GM19025 (cell line): ENCODE data around the gene TMEM225B.
"Not testable (repeated sequence)": the region's sequence is repeated elsewhere in the genome, so short reads cannot be mapped to it uniquely, and the experiment has no call there.

ENCODE experiments used
- ATAC-seq: cut with Tn5 transposase; IDR thresholded peaks from one replicate; pipeline ENCODE4 v1.9.1; 2021; ENCODE audit warnings: mild to moderate bottlenecking, low read depth, moderate library complexity; ENCODE audit not compliant: unreplicated experiment

TMEM225B gene

DNA sequence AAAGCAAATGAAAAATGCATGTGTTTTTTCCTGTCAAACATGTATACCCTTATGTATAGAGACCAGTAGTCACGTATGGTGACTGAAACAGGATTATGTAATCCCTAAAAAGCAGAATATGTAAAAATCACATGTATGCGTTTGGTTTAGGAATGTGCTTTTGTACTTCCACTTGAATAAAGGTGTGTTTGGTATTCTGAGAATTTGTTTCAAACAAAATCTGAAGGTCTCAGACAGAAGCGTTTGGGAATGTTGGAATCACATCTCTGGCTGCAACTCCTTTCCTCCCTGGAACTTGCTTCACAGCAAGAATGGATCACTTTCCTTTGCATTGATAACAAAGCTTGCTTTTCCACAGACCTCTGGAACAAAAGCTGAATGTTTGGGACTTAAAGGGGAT, 21.8 kb upstream of the TMEM225B start:
- ATAC-seq, result no peak

DNA sequence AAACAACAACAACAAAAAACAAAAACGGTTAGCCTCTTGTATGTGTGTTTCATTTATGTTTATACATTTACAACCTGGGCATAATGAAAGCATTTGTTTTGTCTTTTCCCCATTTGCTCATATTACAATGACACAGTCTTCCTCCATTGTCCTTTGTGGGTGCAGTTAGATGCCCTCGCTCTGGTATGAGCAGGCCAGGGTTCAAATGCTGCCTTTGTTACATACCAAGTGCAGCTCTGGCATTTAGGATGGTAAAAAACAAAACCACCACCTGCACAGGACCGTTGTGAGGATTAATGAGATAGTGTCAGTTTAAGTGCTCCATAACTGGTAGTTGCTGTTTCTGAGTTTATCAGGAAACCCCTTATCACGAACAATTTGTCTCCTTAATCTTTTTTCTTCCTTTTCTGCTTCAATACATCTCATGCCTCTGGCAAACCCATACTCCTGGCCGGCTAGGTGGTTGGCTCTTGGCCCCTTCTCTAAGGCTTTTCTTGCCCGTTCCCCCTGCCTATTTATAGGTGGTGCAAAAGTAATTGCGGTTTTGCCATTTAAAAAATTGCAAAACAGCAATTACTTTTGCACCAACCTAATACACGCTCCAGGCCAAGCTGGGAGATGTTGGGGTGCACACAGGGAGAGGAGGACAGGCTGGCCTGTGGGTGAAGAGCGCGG, 18.6 kb upstream of the TMEM225B start:
- ATAC-seq, result no peak

DNA sequence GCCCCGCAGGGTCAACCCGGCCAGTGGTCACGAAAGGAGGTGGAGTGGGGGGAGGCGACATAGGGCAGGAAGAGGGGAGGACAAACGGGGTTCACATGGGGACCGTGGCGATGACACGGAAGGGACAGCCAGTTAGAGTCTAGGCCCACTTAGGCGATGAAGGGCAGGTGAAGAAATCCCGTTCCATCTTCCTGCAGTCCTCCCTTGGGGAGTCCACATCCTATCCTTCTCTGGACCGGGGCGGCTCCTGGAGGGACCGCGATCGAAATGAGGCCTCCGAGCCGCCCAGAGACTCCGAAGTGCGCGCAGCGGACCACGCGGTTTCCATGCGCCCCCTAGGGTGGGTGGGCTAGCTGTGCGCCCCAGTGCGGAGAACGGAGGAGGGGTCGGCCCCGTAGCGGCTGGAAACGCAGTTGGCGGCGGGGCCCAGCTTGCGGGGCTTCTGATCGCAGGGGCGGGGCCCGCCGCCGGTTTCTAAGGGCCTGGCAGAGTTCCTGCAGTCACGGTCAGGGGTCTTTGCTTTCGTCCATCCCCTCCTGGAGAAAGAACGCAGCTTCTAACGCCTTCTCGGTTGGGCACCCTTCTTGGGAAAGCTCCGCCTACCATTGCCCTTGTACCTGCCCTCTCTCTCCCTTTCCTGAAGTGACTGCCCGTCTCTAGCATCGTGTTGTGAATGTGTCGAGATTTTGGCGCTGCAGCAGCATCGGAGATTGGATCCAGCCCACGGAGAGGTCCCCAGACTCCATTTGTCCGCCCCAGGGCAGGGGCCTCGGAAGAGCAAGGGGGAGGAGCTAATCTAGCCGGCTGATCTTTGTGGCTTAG, 17.9 kb upstream of the TMEM225B start:
- ATAC-seq, result no peak

DNA sequence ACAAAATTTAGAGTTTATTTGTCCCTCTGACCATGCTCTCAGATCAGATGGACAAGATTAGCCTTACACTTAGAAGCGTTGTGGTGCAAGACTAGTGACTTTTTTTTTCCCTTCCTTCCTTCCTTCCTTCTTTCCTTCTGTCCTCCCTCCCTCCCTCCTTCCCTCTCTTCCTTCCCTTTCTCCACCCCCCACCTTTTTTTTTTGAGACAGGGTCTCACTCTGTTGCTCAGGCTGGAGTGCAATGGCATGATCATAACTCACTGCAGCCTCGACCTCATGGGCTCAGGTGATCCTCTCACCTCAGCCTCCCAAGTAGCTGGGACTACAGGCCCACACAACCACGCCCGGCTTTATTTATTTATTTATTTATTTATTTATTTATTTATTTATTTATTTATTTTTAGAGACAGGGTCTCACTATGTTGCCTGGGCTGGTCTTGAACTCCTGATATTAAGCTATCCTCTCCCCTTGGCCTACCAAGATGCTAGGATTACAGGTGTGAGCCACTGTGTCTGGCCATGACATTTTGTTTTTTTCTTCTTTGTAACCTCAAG, 17.2 kb upstream of the TMEM225B start:
- not testable (repeated sequence) for ATAC-seq

DNA sequence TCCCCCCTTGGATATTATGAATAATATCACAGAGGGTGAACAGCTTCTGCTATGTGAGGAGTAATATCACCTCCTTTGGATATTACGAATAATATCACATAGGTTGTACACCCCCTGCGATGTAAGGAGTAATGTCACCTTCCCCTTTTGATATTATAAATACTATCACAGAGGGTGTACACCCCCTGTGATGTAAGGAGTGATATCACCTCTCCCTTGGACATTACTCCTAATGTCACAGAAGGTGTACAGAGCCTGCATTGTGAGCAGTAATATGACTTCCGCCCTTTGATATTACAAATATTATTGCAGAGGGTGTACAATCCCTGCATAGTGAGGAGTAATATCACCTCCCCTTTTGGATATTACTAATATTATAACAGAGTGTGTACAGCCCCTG, 9.2 kb upstream of the TMEM225B start:
- no peak for ATAC-seq

DNA sequence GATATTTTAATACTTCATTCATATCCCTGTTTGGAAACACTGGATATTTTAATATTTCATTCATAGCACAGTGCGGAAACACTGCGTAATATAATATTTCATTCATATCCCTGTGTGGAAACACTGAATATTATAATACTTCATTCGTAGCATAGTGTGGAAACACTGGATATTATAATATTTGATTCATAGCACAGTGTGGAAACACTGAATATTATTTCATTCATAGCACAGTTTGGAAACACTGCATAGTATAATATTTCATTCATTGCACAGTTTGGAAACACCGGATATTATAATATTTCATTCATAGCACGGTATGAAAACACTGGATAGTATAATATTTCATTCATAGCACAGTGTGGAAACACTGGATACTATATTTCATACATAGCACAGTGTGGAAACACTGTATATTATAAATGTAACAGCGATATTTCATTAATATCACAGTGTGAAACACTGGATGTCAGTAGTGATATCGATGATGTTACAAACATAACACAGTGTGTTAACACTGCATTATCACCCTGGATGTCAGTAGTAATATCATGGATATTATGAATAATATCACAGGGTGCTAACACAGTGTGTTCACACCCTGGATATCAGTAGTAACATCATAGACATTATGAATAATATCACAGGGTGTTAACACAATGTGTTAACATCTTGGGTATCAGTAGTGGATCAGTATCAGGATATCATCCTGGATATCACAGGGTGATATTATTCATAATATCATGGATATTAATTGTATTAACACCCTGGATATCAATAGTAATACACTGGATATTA, 2.9 kb upstream of the TMEM225B start:
- no peak for ATAC-seq

DNA sequence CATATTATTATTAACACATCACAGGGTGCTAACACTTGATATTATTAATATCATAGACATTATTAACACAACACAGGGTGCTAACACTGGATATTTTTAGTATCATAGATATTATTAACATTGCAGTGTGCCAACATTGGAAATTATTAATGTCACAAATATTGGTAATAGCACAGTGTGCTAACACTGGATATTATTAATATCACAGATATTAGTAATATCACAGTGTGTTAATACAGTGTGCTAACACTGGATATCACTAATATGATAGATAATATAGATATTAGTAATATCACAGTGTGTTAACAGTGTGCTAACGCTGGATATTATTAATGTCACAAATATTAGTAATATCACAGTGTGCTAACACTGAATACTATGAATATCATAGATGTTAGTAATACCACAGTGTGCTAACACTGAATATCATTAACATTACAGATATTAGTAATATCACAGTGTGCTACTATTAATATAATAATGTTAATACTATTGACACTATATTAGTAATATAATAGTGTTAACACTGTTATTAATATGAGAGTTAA, 1.6 kb upstream of the TMEM225B start:
- ATAC-seq, result no peak

DNA sequence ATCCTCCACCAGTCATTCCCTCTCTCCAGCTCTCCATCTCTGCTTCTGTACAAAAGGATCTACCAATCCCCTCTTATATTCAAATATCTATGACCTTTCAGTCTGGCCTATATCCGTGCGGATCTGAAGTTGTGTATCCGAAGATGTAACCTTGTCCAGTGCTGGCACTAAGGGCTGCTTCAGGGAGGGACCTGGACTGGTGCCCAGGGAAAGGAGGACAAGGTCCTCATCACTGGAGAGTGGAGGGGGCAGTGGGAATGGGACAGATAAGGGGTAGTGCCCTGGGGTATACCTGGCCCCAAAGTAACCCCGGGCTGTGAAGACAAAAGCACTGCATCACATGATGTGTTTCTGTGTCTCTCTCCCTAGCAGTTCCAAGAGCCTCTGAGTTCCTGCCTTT, 1.8 kb downstream of the TMEM225B start:
- no peak for ATAC-seq

DNA sequence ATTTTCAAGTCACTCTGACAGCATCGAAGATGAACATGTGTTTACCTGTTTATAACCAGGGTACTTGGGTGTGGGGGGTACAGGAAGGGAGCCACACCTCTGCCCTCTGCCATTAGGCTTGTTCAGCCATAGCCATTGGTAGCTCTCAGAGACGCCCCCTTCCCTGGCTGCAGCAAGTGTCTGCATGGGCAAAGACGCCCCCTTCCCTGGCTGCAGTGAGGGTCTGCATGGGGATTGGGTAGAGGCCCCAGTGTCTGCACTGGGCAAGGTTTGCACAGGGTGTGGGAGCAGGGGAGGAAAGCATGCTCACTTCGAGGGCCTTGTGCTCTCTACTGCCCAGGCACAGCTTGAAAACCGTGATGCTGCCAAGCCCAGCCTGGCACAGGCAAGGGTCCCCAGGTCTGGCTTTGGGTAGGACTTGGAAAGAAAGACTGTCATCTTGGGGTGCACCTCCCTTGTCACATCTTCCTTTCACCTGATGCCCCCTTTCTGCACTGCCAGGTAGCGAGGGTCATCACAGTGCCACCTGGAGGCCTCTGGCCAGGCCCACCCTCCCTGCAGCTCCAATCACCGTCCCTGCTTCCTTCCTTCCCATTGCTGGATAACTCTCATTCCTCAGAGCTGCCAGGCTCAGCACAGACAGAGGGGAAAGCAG, 3.7 kb downstream of the TMEM225B start:
- ATAC-seq, result no peak

DNA sequence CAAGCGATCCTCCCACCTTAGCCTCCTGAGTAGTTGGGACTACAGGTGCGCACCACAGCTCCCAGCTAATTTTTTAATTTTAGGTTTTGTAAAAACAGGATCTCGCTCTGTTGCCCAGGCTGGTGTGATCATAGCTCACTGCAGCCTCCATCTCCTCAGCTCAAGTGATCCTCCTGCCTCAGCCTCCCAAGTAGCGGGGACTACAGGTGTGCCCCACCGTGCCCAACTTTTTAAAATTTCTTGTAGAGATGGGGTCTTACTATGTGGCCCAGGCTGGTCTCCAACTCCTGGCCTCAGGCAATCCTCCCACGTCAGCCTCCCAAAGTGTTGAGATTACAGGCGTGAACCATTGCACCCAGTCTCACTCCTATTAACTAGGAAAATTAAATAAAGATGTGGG, 7.5 kb downstream of the TMEM225B start:
- no peak for ATAC-seq

DNA sequence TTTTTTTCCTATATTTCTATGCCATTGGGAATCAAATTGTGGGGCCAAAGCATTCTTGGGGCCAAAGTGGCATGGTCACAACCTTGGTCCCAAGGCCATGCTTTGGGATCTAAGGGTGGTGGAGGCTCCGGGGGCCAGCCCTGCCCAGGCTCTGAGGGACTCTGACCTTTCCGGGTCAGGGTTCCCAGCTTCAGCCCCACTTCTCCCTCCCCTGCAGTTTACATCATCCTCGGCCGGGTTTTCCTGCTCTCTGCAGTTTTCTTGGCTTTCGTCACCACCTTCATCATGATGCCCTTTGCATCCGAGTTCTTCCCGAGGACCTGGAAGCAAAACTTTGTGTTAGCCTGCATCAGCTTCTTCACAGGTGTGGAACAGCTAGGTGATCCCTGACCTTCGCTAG, 8.5 kb downstream of the TMEM225B start:
- no peak for ATAC-seq

DNA sequence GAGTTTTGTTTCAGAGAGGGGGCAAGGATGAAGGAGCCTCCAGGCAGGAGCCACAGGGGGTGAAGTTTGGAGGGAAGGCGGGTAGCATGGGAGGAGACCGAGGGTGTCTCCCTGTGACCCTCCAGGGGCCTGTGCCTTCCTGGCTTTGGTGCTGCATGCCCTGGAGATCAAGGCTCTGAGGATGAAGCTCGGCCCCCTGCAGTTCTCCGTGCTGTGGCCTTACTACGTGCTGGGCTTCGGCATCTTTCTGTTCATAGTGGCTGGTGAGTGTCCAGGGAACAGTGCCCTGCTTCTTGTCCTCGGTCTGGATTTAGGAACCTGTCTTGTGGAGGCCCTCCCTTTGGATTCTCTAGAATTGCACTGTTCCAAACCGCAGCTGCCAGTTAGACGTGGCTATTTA, 9.5 kb downstream of the TMEM225B start:
- no peak for ATAC-seq

DNA sequence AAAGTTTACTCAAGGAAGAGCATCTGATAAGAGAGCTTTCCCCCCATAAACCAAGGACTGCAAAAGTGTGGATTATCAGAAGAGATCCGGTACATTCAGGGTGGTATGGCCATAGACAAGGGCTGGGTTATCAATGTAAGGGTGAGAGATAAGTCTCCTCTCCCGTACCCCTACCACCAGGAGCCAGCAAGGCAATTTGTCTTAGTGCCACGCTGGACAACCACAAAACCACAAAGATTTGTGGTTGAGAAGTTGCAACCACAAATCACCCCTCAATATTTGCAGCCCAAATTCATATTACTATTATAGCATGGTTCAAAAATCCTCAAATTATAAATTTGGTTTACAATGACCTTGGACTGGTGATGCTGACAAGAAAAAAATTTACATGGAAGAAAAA, 16.4 kb downstream of the TMEM225B start:
- ATAC-seq, result no peak

DNA sequence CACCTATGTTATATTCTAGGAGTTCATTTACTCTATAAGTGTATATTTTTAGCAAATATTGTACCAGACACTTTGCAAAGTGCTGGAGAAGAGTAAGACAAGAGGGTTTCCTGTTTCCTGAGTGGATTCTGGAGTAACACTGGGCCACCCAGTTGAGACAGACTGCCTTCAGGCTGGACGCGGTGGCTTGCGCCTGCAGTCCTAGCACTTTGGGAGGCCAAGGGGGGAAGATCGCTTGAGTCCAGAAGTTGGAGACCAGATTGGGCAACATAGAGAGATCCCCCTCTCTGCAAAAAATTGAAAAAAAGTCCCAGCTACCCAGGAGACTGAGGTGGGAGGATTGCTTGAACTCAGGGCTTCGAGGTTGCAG, 17.9 kb downstream of the TMEM225B start:
- no peak for ATAC-seq

DNA sequence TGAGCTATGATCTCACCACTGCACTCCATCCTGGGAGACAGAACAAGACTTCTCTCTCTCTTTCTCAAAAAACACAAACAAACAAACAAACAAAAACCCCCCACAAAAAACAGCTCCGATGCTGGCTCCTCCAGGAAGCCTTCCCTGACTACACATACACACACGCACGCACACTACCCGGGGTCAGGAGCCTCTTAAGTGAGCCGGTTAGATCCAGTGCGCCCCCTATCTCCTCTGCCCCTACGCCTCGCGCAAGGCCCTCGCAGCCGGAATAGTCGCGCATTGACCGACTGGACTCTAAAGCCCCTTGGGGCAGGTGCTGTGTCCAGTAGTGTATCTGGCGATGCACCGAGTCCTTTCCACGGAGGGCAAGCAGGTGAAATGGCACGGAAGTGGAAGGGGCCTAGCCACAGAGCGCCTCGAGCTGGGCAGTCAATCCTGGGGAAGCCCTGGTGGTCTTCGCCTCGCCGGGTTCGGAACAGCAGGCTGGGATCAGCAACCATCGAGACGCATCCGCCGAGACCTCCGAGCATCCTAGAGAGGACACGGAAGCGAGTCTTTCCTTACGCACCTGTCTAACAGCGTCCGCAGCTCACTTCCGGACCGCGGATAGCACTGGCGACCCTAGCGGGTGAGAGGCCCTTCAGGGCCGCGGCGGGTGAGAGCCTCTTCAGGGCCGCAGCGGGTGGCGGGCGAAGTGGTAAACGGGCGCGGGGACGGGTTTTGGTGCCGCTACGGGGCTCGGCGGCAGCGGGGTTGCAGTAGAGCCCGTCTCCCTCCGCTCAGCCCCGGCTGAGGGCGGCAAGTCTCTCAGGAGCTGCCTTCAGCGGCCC, 18.5 kb downstream of the TMEM225B start, which contains the start of gene ZSCAN25:
ZSCAN25 (plus strand) TSS at position 588 of the 833 bp plus-strand sequence. CDS start 2,661 bp downstream, outside the sequence.
- ATAC-seq, result peak; percentile 95

DNA sequence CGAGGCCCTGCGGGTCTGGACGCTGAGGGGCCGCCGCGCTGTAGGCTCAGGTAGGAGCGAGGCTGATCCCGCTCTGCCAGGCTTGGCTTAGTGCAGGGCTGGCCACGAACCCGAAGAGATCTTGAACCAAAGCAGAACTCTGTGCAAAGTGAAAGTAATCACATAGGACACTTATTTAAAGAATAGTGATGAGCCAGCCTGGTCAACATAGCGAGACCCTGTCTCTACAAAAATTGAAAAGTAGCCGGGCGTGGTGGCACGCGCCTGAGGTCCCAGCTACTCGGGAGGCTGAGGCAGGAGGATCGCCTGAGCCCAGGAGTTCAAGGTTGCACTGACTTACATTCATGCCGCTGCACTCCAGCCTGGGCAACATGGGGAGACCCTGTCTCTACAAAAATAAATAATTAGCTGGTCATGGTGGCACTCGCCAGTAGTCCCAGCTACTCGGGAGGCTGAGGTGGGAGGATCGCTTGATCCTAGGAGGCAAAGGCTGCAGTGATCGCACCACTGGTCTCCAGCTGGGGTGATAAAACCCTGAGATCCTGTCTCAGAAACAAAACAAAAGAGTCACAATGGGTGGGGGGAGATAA, 19.2 kb downstream of the TMEM225B start:
- peak; percentile 37 for ATAC-seq

DNA sequence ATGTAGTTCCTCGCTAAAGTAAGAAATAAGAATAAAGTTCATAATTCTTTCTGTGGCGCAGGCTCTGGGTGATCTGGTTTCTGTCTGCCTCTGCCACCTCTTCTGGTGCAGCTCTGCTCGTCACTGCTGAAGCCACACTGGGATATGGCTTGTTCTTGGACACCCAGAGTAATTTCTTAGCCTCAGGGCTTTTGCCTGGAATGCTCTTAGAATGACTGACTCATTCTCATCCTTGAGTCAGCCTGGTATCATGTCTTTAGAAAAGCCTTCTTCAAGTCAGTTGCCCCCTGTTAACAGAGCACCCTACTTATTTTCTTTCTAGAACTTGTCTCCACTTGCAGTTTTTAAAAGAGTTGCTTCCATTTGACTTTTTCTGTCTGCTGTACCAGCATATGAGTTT, 20.7 kb downstream of the TMEM225B start:
- ATAC-seq, result no peak

DNA sequence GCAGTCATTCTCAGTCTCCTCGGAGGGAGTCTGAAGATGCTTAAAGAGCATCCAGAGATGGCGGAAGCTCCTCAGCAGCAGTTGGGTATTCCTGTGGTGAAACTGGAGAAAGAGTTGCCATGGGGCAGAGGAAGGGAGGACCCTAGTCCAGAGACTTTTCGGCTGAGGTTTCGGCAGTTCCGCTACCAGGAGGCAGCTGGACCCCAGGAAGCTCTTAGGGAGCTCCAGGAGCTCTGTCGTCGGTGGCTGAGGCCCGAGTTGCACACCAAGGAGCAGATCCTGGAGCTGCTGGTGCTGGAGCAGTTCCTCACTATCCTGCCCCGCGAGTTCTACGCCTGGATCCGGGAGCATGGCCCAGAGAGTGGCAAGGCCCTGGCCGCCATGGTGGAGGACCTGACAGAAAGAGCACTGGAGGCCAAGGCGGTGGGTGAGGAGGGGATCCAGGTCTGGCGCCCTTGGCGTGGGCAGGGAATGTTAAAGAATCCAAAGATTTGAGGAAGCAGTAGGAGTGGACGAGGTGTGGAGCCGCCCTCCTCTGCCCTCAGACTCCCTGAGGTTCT, 21.6 kb downstream of the TMEM225B start:
- ATAC-seq, result no peak

DNA sequence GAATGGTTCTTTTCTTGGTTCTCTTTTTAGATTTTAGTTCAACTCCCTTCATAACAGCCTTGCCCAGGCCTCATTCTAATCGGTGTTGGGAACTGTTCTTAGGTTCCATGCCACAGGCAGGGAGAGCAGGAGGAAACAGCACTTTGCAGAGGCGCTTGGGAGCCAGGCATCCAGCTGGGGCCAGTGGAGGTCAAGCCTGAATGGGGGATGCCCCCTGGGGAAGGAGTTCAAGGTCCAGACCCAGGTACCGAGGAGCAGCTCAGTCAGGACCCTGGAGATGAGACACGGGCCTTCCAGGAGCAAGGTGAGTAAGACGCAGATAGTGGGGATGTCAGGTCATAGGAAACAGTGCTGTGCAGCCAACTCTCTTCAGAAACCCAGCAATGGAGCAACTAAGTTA, 23.2 kb downstream of the TMEM225B start:
- no peak for ATAC-seq
